Stimulated activated CD4-positive, alpha-beta T cell treated with anti-CD3 and anti-CD28 coated beads, TNF-alpha, amount 100 ng/mL, for 48 hours (primary cell): ENCODE data around the gene HOXD3.

ENCODE experiments used
- DNase-seq, 3 donors: peaks; one replicate each; pipeline ENCODE4 v3.0.0-alpha.2; 2020; ENCODE audit warnings: low read depth in 3 of 3

The HOXD3 gene

GRCh38 chr2:176162911-176163671 lies 6.0 kb downstream of the HOXD3 start:
- DNase-seq, result no peak

- DNase-seq, result no peak
These were observed 6.6 kb downstream of the HOXD3 start for GRCh38 chr2:176163672-176164056.

GRCh38 chr2:176164201-176164600 lies 7.1 kb downstream of the HOXD3 start:
- no peak for DNase-seq

GRCh38 chr2:176164611-176165369 lies 7.7 kb downstream of the HOXD3 start:
- no peak for DNase-seq

- no peak for DNase-seq
These were observed 8.4 kb downstream of the HOXD3 start for GRCh38 chr2:176165370-176166050.

- DNase-seq, result no peak
These were observed 9.2 kb downstream of the HOXD3 start for GRCh38 chr2:176166272-176166671.

GRCh38 chr2:176167398-176167797 lies 10.3 kb downstream of the HOXD3 start:
- no peak for DNase-seq

- no peak for DNase-seq
These were observed 12.1 kb downstream of the HOXD3 start for GRCh38 chr2:176169181-176169580.

- DNase-seq, result no peak
These were observed 12.6 kb downstream of the HOXD3 start for GRCh38 chr2:176169711-176170110.

- no peak for DNase-seq
These were observed 13.6 kb downstream of the HOXD3 start for GRCh38 chr2:176170602-176171305.

- DNase-seq, result no peak
These were observed 14.4 kb downstream of the HOXD3 start for GRCh38 chr2:176171351-176172006.

- no peak for DNase-seq
These were observed 15.1 kb downstream of the HOXD3 start for GRCh38 chr2:176172007-176172894.

- DNase-seq, result no peak
These were observed 15.9 kb downstream of the HOXD3 start for GRCh38 chr2:176172895-176173566.

- DNase-seq, result no peak
These were observed 16.7 kb downstream of the HOXD3 start for GRCh38 chr2:176173567-176174381.

- no peak for DNase-seq
These were observed 17.3 kb downstream of the HOXD3 start for GRCh38 chr2:176174382-176174823.

GRCh38 chr2:176174824-176175708 lies 18.0 kb downstream of the HOXD3 start:
- DNase-seq, result no peak

GRCh38 chr2:176175709-176176607 lies 18.9 kb downstream of the HOXD3 start:
- DNase-seq, result no peak
